Liver (tissue), 9 donors: ENCODE data around the gene GRIP1. TPM values are rescaled to one million over a fixed set of nuclear protein-coding genes. Genes with fewer than 3 reads are reported as not detected.

Source experiments
- DNase-seq: peaks from one replicate; pipeline ENCODE4 v3.0.0-alpha.2; 2017; ENCODE audit warnings: low spot score
- H3K27ac ChIP-seq, 2 donors: one replicate each; pipeline ENCODE4 v1.7.0; 2013; ENCODE audit warnings: inconsistent platforms in 2 of 2, low read length in 2 of 2, control low read depth in 1 of 2, low read depth in 1 of 2, mild to moderate bottlenecking in 1 of 2
- H3K27me3 ChIP-seq, 4 donors: one replicate each; pipeline versions ENCODE4 v1.6.1 to v1.7.0; 2013; ENCODE audit warnings: low read length in 3 of 4, inconsistent platforms in 1 of 4, mild to moderate bottlenecking in 1 of 4, moderate library complexity in 1 of 4; ENCODE audit not compliant: control insufficient read depth in 4 of 4, insufficient read depth in 4 of 4
- H3K36me3 ChIP-seq, 4 donors: one replicate each; pipeline versions ENCODE4 v1.6.1 to v1.7.0; 2013; ENCODE audit warnings: low read length in 3 of 4, mild to moderate bottlenecking in 3 of 4, low read depth in 1 of 4, moderate library complexity in 1 of 4; ENCODE audit not compliant: control insufficient read depth in 4 of 4, insufficient read depth in 3 of 4
- H3K4me1 ChIP-seq, 4 donors: one replicate each; pipeline versions ENCODE4 v1.6.1 to v1.7.0; 2013; ENCODE audit warnings: low read length in 3 of 4, mild to moderate bottlenecking in 3 of 4, moderate library complexity in 1 of 4; ENCODE audit not compliant: control insufficient read depth in 4 of 4, insufficient read depth in 4 of 4
- H3K4me3 ChIP-seq, 3 donors: one replicate each; pipeline versions ENCODE4 v1.6.1 to v1.7.0; 2013; ENCODE audit warnings: low read length in 3 of 3, control low read depth in 1 of 3, low read depth in 1 of 3, mild to moderate bottlenecking in 1 of 3
- H3K9ac ChIP-seq, 2 donors: one replicate each; pipeline ENCODE4 v1.7.0; 2013; ENCODE audit warnings: low read length in 2 of 2, mild to moderate bottlenecking in 2 of 2, moderate library complexity in 2 of 2, control low read depth in 1 of 2, low read depth in 1 of 2
- H3K9me3 ChIP-seq, 4 donors: one replicate each; pipeline versions ENCODE4 v1.6.1 to v1.7.0; 2013; ENCODE audit warnings: low read length in 3 of 4; ENCODE audit not compliant: control insufficient read depth in 4 of 4
- ATF3 ChIP-seq: IDR thresholded peaks from 2 replicates; pipeline ENCODE4 v1.6.1; 2016; ENCODE audit warnings: antibody characterized with exemption
- CTCF ChIP-seq: fragments of 150-350 bp; IDR thresholded peaks from 2 replicates; pipeline ENCODE4 v1.5.1; 2017; ENCODE audit warnings: improper control_type of control experiment, low read depth, low read length; ENCODE audit not compliant: missing input control
- EGR1 ChIP-seq, 2 donors: IDR thresholded peaks; 2 replicates each; pipeline ENCODE4 v1.6.1; 2016 to 2018; ENCODE audit warnings: antibody characterized with exemption in 2 of 2, low read depth in 2 of 2
- FOXA1 ChIP-seq: IDR thresholded peaks from 2 replicates; pipeline ENCODE4 v1.6.1; 2016; ENCODE audit warnings: antibody characterized with exemption
- FOXA2 ChIP-seq: IDR thresholded peaks from 2 replicates; pipeline ENCODE4 v1.6.1; 2016; ENCODE audit warnings: antibody characterized with exemption
- GABPA ChIP-seq, 2 donors: IDR thresholded peaks in 1 of 2; conservative IDR thresholded peaks in 1 of 2; 2 replicates each; pipeline ENCODE4 v1.6.1; 2016; ENCODE audit warnings: antibody characterized with exemption in 2 of 2, mild to moderate bottlenecking in 1 of 2, moderate library complexity in 1 of 2
- HNF4A ChIP-seq, 2 donors: conservative IDR thresholded peaks; 2 replicates each; pipeline ENCODE4 v1.6.1; 2016; ENCODE audit warnings: antibody characterized with exemption in 2 of 2, mild to moderate bottlenecking in 2 of 2
- HNF4G ChIP-seq: IDR thresholded peaks from 2 replicates; pipeline ENCODE4 v1.6.1; 2016; ENCODE audit warnings: antibody characterized with exemption
- JUND ChIP-seq, 2 donors: IDR thresholded peaks; 2 replicates each; pipeline ENCODE4 v1.6.1; 2016; ENCODE audit warnings: antibody characterized with exemption in 2 of 2
- NR2F2 ChIP-seq: IDR thresholded peaks from 2 replicates; pipeline ENCODE4 v1.6.1; 2016; ENCODE audit warnings: antibody characterized with exemption
- RAD21 ChIP-seq, 2 donors: IDR thresholded peaks; 2 replicates each; pipeline ENCODE4 v1.6.1; 2016; ENCODE audit warnings: antibody characterized with exemption in 2 of 2, mild to moderate bottlenecking in 2 of 2
- RXRA ChIP-seq, 2 donors: IDR thresholded peaks; 2 replicates each; pipeline ENCODE4 v1.6.1; 2017 to 2018; ENCODE audit warnings: antibody characterized with exemption in 2 of 2, mild to moderate bottlenecking in 1 of 2
- SP1 ChIP-seq: IDR thresholded peaks from 2 replicates; pipeline ENCODE4 v1.6.1; 2018; ENCODE audit warnings: antibody characterized with exemption, mild to moderate bottlenecking
- TAF1 ChIP-seq: conservative IDR thresholded peaks from 2 replicates; pipeline ENCODE4 v1.6.1; 2016; ENCODE audit warnings: antibody characterized with exemption, mild to moderate bottlenecking
- WGBS: extraction: QIAGEN DNeasy Blood & Tissue Kit; methylation state at CpG from one replicate; pipeline ENCODE4 v1.1.7; 2013; 5-methylcytosine and 5-hydroxymethylcytosine counted together
- polyA plus RNA-seq, 2 donors: library from polyadenylated mRNA; stranded (reverse) in 1 of 2; unstranded in 1 of 2; fragments of 200-250 nt in 1 of 2; fragments of >200 nt in 1 of 2; fragmentation: Nextera tagmentation in 1 of 2; extraction: Ambion mirVana in 1 of 2; gene quantifications; one replicate each; pipeline versions ENCODE4 v1.2.1 to v1.2.3, GENCODE V29; 2013 to 2015
- total RNA-seq, 2 donors: library from RNA; depleted of rRNA; stranded (reverse); fragments of >200 nt; gene quantifications; one replicate each; pipeline ENCODE4 v1.2.3, GENCODE V29; 2014
- TF ChIP-seq, protein P1 (sequence below): IDR thresholded peaks from 2 replicates; pipeline ENCODE4 v1.6.1; 2016; ENCODE audit warnings: antibody characterized with exemption, mild to moderate bottlenecking
- TF ChIP-seq, protein P2 (sequence below): IDR thresholded peaks from 2 replicates; pipeline ENCODE4 v1.6.1; 2016; ENCODE audit warnings: antibody characterized with exemption
- TF ChIP-seq, protein P3 (sequence below): IDR thresholded peaks from 2 replicates; pipeline ENCODE4 v1.6.1; 2016; ENCODE audit warnings: antibody characterized with exemption
- donor health status: healthy.
- donor health status: healthy.
- donor health status: healthy.
- donor health status: healthy.
- donor health status: healthy.

The GRIP1 gene
- total and polyA plus RNA-seq, 4 donors: 0.05 to 1.5 (median 0.24) TPM

GRCh38 chr12:66552716-66553115 lies 126.2 kb downstream of the GRIP1 start:
- no peak for DNase-seq
- no peak for TF ChIP-seq RAD21 (IDR thresholded peaks at IDR 0.05)
- no peak for TF ChIP-seq JUND (IDR thresholded peaks at IDR 0.05)
- TF ChIP-seq GABPA (IDR thresholded peaks at IDR 0.05 in 1 of 2, conservative IDR thresholded peaks at IDR 0.05 in 1 of 2): no peak
- no peak for TF ChIP-seq CTCF
- TF ChIP-seq, protein P1, sequence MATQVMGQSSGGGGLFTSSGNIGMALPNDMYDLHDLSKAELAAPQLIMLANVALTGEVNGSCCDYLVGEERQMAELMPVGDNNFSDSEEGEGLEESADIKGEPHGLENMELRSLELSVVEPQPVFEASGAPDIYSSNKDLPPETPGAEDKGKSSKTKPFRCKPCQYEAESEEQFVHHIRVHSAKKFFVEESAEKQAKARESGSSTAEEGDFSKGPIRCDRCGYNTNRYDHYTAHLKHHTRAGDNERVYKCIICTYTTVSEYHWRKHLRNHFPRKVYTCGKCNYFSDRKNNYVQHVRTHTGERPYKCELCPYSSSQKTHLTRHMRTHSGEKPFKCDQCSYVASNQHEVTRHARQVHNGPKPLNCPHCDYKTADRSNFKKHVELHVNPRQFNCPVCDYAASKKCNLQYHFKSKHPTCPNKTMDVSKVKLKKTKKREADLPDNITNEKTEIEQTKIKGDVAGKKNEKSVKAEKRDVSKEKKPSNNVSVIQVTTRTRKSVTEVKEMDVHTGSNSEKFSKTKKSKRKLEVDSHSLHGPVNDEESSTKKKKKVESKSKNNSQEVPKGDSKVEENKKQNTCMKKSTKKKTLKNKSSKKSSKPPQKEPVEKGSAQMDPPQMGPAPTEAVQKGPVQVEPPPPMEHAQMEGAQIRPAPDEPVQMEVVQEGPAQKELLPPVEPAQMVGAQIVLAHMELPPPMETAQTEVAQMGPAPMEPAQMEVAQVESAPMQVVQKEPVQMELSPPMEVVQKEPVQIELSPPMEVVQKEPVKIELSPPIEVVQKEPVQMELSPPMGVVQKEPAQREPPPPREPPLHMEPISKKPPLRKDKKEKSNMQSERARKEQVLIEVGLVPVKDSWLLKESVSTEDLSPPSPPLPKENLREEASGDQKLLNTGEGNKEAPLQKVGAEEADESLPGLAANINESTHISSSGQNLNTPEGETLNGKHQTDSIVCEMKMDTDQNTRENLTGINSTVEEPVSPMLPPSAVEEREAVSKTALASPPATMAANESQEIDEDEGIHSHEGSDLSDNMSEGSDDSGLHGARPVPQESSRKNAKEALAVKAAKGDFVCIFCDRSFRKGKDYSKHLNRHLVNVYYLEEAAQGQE: no peak
- TF ChIP-seq, protein P2, sequence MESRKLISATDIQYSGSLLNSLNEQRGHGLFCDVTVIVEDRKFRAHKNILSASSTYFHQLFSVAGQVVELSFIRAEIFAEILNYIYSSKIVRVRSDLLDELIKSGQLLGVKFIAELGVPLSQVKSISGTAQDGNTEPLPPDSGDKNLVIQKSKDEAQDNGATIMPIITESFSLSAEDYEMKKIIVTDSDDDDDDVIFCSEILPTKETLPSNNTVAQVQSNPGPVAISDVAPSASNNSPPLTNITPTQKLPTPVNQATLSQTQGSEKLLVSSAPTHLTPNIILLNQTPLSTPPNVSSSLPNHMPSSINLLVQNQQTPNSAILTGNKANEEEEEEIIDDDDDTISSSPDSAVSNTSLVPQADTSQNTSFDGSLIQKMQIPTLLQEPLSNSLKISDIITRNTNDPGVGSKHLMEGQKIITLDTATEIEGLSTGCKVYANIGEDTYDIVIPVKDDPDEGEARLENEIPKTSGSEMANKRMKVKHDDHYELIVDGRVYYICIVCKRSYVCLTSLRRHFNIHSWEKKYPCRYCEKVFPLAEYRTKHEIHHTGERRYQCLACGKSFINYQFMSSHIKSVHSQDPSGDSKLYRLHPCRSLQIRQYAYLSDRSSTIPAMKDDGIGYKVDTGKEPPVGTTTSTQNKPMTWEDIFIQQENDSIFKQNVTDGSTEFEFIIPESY: no peak
- no peak for TF ChIP-seq HNF4A (conservative IDR thresholded peaks at IDR 0.05)
- TF ChIP-seq EGR1 (IDR thresholded peaks at IDR 0.05; ENCODE audit: low read depth in 2 of 2): no peak
- no peak for TF ChIP-seq SP1
- TF ChIP-seq ATF3: no peak
- TF ChIP-seq RXRA (IDR thresholded peaks at IDR 0.05): no peak
- no peak for TF ChIP-seq TAF1
- TF ChIP-seq, protein P3, sequence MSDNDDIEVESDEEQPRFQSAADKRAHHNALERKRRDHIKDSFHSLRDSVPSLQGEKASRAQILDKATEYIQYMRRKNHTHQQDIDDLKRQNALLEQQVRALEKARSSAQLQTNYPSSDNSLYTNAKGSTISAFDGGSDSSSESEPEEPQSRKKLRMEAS: no peak
- TF ChIP-seq FOXA2: no peak
- no peak for TF ChIP-seq HNF4G
- no peak for TF ChIP-seq FOXA1
- TF ChIP-seq NR2F2: no peak
- Histone ChIP-seq H3K27me3 (no peaks in the 10 kb centered on the region), H3K9me3 (no peaks in the 10 kb centered on the region), H3K27ac (no peak overlapping the region), H3K36me3 (no peaks in the 10 kb centered on the region), H3K9ac (no peak overlapping the region), H3K4me3 (no peak overlapping the region), H3K4me1 (no peaks in the 10 kb centered on the region)

GRCh38 chr12:66550626-66551025 lies 128.2 kb downstream of the GRIP1 start:
- H3K36me3 ChIP-seq: no peaks in the 10 kb centered on the region
- H3K4me1 ChIP-seq: no peaks in the 10 kb centered on the region
- no peak overlapping the region for H3K27ac ChIP-seq
- no peak overlapping the region for H3K4me3 ChIP-seq
- no peak overlapping the region for H3K9ac ChIP-seq
- no peak for DNase-seq
- 69% methylated on average over 5 of the region's 5 CpGs for WGBS
- no peaks in the 10 kb centered on the region for H3K27me3 ChIP-seq
- no peaks in the 10 kb centered on the region for H3K9me3 ChIP-seq
- TF ChIP-seq NR2F2 (no peak), GABPA (IDR thresholded peaks at IDR 0.05 in 1 of 2, conservative IDR thresholded peaks at IDR 0.05 in 1 of 2) (no peak), HNF4A (conservative IDR thresholded peaks at IDR 0.05) (no peak), ATF3 (no peak), FOXA1 (no peak), RXRA (IDR thresholded peaks at IDR 0.05) (no peak), EGR1 (IDR thresholded peaks at IDR 0.05; ENCODE audit: low read depth in 2 of 2) (no peak)
- TF ChIP-seq, protein P2: no peak
- TF ChIP-seq, protein P1: no peak
